ENCODE results near the gene GAK.

Gene GAK

DNA sequence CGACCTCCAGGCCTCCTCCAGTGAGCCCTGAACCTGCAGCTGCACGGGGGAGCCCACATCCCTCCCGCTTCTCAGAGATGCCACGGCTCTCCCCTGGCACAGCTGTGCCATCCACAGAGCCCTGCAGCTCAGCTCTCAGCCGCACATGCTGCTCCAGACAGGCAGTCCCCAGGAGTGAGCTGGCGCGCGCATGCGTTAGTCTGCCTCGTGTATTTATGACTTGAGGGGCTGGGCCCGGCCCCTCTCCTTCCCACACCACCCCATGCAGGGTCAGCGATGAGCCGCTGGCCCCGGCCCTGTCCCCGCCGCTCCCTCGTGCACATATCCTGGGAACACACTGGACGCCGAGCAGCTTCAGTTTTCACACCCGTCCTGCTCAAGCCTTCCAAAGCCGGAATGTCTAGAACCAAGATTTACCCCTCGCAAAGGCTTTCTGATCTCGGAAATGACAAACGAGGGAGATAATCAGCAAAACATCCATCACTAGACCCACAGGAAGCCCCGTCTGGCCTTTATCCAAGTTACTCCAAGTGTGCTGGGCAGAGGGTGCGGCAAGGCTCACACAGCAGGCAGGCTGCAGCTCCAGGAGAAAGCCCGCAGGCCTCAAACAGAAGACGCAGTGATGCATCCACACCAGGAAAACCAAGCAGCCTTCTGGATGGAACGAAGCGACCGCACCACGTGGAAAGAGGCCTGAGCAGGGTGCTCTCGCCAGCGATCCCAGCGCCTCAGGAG is 24.3 kb downstream of the GAK start:
- DNase-seq (ENCODE audit: low read depth): no peak

DNA sequence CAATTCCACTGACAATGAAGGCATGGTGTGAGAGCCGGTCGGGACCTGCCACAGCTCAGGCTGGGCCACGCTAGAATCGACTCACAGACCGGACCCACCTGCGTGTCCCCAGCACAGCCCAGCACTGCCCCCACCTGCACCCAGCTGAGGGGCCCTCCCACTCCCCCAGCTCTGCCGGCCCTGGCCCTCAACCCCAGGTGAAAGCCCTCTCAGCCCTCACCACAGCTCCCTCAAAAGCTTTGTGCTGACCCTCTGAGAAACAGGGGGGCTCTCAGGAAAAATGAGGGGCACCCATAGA is 25.1 kb downstream of the GAK start:
- no peak for DNase-seq (ENCODE audit: low read depth)

DNA sequence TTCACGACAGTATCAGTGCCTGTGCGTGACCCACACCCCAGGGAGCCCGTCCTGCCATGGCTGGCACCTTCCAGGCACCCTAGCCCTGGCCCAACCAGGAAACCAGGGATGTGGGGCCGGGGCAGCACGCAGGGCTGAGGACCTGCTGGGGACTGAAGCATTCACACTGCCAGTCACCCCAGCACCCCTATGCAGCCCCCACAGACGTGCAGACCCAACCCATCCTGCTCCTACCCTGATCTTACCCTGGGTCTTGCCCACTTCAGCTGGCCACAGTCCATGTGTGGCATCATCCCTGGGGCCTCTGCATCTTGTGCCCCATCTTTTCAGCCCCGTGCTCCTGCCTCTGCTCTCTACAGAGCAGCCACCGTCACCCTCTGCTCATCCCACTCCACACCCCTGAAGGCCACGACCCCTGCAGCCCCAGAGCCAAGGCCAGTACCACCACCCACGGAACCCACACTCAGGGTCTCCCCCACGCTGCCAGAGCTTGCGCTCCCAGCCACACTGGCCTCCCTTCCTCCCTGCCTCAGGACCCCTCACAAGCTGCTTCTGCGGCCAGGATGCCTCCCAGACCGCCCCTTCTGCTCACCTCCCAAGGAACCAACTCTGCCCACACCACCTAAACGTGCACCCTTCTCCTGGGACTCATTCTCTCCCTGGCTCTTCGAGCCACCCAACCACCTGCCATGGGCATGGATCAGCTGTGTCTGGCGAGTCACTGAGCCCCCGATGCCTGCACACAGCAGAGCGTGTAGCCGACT is 25.6 kb downstream of the GAK start:
- no peak for DNase-seq (ENCODE audit: low read depth)

DNA sequence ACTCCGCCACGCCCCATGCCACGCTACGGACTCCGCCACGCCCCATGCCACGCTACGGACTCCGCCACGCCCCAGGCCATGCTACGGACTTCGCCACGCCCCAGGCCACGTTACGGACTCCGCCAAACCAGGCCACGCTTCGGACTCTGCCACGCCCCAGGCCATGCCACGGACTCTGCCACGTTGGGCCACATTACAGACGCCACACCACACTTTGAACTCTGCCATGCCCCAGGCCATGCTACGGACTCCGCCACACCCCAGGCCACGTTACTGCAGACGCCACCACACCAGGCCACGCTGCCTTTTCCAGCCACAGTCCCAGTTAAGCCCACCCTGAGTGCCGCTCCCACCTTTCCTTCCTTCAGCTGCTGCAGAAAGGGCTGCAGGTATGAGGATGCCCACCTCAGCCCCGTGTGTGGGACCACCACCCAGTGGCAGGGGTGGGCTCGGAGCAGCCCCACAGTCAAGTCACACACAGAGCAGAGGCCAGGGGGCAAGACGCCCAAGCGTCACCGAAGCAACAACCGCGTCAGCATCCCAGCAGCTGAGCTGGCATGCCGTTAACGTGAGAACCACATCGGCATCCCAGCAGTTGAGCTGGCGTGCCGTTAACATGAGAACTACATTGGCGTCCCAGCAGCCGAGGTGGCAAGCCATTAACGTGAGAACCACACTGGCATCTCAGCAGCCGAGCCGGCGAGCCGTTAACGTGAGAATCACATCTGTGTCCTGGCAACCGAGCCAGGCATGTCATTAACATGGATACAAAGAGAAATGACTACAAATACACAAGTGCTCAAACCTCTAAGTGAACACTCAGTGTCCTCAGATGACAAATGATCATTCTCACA is 26.4 kb downstream of the GAK start:
- no peak for DNase-seq (ENCODE audit: low read depth)

DNA sequence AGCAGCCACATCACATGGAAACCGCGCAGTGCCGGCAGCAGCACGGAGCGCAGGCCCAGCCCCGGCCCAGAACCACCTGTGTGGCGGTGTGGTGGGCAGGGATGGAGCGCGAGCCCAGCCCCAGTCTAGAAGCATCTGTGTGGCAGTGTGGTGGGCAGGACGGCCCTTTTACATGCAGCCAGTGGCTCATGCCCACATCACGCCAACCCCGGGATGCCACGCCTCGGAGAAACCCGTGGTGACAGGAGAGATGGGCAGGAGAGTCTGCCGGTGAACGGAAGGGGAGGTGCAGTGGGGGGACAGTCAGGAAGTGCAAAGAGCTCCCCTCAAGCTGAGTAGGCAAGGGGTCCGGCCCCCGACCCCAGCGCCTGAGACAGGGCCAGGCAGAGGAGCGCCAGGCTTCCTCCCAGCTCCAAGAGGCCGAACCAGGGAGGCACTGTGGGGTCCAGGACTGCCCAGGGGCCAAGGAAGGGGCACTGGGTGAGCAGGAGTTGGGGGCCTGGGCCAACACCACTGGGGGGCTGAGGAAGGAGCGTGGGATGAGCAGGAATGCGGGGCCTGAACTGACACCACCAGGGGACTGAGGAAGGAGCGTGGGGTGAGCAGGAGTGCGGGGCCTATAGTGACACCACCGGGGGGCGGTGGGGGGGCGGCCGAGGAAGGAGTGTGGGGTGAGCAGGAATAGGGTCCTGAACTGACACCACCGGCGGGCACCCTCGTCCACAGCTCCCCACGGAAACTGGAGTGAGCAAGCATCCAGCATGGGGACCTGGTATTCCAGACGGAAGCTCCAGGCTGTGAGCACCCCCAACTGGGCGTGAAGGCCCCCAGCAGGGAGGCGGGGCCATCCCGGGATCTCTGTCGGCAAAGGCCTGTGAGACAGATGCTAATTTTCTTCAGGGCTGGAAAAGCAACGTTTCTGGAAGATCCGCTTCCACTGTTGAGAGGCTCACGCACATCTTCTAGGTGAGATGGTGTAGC is 28.8 kb downstream of the GAK start:
- no peak for DNase-seq (ENCODE audit: low read depth)

DNA sequence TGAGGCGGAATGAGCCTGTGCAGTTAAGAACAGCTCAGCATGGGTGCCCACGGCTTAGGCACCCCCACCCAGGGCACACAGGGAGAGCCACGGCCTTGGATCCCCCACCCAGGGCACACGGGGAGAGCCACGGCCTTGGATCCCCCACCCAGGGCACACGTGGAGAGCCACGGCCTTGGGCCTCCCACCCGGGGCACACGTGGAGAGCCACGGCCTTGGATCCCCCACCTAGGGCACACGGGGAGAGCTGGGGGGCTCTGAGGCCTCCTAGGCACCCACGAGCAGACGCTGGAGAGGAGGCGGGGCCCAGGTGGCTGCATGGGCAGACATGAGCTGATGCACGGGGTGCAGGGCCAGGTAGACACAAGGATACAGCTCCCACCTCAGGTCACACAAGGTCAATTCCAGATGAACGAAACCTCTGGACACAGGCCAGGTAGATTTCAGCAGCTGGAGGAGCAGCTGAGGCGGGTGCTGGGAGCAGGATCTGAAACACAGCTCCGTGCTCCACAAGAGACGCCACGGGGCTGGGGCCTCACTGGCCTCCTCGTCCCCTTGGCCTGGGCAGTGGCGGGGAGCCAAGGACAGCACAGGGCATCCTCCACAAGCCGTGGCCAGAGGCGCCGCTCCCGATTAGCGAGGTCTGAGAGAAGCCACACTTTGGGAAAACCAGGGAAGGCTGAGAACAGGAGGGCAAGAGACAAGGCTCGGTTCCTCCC is 30.8 kb downstream of the GAK start:
- no peak for DNase-seq (ENCODE audit: low read depth)

DNA sequence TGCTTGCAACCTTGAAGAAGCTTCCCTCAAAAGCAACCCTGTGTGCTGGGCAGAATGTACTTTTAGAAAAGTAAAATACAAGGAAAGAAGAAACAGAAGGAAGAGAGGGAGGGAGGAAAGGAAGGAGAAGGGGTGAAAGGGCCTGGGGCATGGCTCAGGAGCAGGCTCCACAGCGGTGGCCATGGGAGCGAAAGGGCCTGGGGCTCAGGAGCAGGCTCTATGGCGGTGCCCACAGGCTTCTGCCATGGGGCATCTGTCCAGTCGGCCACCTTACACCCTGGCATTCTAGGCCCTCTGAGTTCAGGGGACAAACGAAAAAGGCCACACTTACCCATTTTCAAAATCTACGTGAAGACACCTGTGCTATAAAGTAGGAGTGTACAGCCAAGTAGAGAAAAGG is 31.4 kb downstream of the GAK start:
- no peak for DNase-seq (ENCODE audit: low read depth)

DNA sequence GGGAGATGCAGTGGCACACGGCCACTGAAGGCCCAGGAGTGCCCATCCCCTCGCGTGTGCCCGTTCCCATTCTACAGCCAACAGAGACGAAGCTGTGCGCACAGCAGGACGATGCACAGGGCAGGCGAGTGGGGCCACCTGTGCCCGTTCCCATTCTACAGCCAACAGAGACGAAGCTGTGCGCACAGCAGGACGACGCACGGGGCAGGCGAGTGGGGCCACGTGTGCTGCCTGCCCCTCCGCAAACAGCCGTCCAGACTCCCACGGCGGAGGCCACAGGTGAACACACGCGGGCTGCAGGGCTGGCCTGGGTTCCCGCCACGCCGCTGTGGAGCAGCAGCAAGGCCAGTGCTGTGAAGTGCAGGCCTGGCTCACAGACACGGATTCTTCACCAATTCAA is 32.0 kb downstream of the GAK start:
- no peak for DNase-seq (ENCODE audit: low read depth)

DNA sequence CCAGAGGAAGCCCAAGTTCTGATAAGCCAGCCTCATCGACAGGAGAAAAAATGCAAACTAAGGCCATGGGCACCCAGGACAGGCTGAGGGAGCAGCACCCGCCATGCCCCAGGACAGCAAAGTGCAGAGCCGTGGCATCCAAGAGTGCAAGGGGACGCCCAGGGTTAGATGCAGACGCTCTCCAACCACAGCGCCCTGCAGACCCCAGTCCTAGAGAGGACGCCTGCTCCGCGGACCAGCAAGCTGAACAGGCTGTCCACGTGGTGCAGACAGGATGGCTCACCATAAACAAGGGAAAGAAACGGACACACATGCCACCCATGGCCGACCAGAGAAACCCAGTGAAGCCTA is 32.6 kb downstream of the GAK start:
- no peak for DNase-seq (ENCODE audit: low read depth)

DNA sequence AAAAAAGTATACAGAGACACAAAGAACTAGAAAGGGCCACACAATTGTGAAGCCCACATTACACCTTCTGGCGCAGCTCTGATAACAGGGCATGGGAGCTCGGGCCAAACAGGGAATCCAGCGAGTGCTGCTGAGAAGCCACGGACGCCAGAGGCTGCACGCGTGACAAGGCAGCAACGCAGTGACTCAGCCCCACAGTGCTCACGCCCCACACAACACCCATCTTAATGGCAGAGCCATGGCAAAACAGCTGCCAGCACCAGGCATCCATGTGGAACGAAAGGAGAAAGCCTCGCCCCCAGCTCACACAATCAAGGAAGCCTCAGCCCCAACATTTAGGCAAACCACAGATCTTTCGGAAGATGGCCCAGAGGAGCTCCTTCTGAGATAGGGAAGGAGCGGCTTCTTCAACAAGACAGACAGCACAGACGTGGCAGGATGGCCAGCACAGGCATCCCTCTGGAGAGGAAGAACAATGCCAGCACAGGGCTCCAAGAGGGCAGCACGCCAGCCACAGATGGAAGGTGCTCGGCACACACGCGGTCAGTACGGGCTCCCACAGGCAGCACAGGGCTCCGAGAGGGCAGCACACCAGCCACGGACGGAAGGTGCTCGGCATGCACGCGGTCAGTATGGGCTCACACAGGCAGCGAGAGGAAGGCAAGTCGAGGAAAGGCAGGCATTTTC is 33.1 kb downstream of the GAK start:
- no peak for DNase-seq (ENCODE audit: low read depth)

DNA sequence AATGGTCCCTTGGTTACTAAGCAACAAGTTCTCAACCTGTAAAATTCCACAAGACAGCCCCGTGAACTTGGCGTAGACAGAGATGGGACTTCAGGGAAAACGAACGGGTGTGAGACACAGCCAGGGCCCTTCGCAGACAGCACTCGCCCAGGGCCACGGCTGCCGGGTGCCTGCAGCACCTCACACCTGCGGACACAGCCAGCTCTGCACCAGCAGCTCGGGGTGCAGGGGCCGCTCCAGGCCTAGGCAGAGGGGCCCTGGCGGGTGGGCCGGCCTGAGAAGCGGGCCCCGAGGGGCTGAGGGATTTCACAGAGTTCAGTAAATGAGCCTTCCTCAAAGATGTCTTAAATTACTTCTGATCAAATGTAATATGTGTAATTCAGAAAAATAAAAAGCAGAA is 34.0 kb downstream of the GAK start:
- DNase-seq (ENCODE audit: low read depth): no peak

DNA sequence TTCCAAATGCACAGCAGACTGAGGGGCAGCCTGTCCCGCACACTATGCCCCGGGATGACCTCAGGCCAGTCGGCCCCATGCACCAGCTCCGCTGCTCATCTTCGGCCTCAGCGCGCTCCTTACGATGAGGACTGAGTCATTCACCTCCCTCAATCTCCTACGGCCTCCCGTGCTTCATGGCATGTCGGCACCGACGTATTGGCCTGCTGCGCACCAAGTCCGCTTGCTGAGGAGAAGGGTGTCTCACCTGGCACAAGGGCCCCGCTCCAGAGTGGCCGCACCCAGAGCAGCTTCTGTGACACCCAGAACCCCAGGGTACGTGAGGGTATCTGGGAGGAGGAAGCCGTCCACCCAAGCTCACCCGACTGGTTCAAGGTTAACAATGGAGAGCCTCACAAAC is 35.5 kb downstream of the GAK start:
- DNase-seq (ENCODE audit: low read depth): no peak

DNA sequence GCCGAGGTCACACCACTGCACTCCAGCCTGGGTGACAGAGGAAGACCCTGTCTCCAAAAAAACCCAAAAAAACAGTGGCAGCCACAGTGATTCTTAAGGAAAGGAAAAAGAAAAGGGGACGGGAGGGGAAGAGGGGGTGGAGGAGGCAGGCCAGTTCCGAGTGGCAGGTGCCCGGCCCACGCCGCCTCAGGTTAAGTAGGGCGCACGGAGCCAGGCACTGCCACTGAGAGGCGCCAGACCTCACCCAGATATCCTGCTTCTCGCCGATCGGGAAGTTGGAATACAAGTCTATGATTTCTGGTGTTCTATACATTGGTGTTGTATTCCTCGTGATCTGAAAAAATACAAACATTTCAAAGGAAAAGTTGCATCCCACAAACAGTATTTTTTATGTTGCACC is 35.9 kb downstream of the GAK start:
- DNase-seq (ENCODE audit: low read depth): no peak

DNA sequence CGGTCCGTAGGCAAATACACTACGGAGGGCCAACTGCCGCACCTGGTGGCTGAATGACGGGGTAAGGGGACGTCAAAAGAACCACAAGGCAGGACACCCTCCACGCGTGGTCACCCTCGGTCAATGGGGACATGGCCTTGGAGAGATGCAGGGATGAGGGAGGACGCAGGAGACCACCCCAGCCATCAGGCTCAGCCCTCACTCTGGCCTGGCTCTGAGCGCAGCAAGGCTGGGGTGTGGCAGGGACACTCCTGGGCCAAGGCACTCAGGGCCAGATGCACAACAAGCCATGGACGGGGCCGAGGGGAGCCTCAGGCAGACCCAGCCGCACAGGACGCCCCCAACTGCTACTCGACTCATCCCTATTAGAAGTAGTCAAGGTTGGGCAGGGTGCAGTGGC is 36.5 kb downstream of the GAK start:
- DNase-seq (ENCODE audit: low read depth): no peak

DNA sequence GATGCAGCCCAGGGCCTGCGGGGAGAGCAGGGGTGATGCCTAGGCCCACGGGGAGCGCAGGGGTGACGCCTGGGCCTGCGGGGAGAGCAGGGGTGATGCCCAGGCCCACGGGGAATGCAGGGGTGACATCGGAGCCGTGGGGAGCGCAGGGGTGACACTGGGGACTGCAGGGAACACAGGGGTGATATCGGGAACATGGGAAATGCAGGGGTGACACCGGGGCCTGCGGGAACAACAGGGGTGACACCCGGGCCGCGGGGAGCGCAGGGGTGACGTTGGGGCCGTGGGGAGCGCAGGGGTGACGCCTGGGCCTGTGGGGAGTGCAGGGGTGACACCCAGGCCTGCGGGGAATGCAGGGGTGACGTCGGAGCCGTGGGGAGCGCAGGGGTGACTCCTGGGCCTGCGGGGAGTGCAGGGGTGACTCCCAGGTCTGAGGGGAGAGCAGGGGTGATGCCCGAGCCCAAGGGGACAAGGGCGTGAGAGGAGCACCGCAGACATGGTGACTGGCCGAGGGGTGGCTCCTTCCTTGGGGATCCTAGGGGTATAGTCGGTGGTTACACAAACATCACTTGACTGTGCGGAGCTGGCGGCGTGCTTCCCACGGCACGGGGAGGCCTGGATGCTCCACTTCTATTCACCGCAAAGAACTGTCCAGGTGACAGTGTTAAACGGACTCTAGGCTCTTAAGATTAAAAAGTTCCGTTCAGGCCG is 38.0 kb downstream of the GAK start:
- DNase-seq (ENCODE audit: low read depth): no peak

DNA sequence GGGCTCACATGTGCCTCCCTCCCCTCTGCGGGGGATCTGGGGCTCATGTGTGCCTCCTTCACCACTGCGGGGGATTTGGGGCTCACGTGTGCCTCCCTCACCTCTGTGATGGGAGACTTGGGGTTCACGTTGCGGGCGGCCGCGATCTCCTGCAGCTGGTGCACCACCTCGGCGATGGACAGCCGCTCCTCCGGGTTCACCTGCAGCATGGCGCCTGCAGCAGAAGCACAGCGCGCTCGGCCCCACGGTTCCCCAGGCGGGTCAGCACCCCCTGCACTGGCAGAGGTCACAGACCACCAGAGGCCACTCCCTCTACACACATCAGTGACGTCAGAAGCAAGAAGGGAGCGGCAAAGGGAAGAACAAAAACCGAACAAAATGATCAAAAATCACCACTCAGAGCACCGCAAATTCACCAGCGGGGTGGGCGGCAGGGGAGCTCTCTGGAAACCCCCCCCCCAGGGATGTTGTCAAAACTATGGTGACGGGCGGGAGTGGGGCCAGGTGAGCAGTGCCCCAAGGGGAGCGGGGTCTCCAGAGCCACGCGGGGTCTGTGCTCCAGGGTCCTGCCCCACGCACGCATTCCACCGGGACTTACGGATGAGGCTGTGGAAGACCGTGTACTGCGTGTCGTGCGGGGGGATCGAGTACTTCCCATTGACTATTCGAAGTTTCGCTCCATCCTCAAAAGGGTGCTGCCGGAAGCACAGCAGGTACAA is 38.7 kb downstream of the GAK start:
- DNase-seq (ENCODE audit: low read depth): no peak

DNA sequence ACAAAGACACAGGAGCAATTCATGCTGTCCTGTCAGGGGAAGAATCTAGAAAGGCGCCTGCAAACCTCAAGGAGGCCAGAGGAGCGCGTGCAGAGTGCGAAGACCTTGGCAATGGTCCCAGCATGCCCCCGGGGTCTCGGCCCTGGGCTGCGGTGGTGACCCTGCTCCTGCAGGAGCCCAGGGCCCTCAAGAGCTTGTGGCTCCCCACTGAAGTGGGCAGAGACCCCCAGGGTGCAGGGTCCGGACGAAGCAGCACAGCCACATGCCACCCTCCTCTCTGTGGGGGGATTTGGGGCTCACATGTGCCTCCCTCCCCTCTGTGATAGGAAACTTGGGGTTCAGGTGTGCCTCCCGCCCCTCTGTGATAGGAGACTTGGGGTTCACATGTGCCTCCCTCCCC is 39.3 kb downstream of the GAK start:
- DNase-seq (ENCODE audit: low read depth): no peak

DNA sequence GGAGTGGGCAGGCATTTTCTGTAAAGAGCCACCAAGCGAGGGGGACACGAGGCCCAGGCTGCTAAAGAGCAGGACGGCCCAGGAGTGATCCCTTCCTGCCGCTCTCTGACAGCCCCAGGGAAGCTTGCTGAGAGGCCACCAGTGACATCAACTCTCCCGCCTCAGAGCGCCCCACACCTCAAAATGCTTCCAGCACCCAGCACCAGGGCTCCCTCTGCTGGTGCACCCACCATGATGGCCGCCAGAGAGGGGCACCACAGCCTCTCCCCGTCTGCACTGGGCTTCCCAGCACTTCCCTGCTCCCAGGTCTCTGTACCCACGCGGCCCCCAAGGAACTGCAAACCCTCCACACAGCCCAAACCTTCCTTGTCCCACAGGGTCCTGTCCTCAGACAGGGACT is 40.4 kb downstream of the GAK start:
- DNase-seq (ENCODE audit: low read depth): no peak

DNA sequence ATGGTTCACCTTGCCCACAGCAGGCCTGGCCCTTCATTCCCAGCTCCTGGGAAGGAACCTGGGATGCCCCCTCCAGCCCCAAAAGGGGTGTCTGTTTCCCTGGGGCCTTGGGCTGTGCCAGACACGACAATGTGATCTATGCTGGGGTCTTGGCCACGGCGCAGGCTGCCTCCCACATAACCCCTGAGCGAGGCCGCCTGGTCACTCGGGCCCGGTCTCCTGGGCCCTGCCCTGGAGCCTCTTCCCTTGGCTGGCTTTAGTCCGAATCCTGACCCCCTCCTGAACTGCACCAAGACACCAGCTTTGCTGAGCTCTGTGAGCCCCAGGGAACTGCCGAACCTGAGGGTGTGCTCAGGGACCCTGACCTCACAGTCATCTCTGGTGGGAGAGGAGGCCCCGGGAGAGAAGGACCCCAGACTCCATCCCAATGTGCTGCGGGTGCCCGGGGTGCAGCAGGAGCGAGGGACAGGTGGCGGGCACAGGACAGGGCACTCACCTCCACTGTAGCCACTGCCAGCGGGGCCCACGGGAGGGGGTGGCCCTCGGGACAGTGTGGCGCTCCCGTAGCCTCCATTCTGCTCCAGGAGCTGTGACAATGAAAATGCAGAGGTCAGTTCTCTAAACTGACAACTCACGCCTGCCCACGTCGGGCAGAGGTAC is 42.0 kb downstream of the GAK start:
- no peak for DNase-seq (ENCODE audit: low read depth)
